Activated T-cell treated with anti-CD3 and anti-CD28 coated beads, Interleukin-2, amount 50 U/mL, for 72 hours (primary cell): Measurements from ENCODE around the gene CCDC137. TPM values are rescaled to one million over a fixed set of nuclear protein-coding genes. Genes with fewer than 3 reads are reported as not detected.
"Not testable (repeated sequence)": the region's sequence is repeated elsewhere in the genome, so short reads cannot be mapped to it uniquely, and the experiment has no call there.

Experiments
- ATAC-seq, 2 donors: fragments of 150-1000 bp; cut with Tn5 transposase; replicated peaks in 1 of 2; 2 replicates each; pipeline ENCODE4 v1.10.0; 2021; ENCODE audit warnings: moderate library complexity in 2 of 2, mild to moderate bottlenecking in 1 of 2
- DNase-seq, 2 donors: peaks; one replicate each; pipeline ENCODE4 v3.0.0; 2021 to 2022; ENCODE audit warnings: mixed read lengths in 1 of 2
- H3K27ac Mint-ChIP-seq: one replicate; pipeline ENCODE4 v1.8.0; 2022; ENCODE audit warnings: mild to moderate bottlenecking, moderate library complexity, mixed read lengths
- H3K27me3 Mint-ChIP-seq: one replicate; pipeline ENCODE4 v1.8.0; 2022; ENCODE audit warnings: low read depth, mixed read lengths
- H3K36me3 Mint-ChIP-seq, 2 donors: one replicate each; pipeline ENCODE4 v1.8.0; 2022; ENCODE audit warnings: mixed read lengths in 2 of 2, mild to moderate bottlenecking in 1 of 2; ENCODE audit not compliant: insufficient read depth in 2 of 2
- H3K4me1 Mint-ChIP-seq: one replicate; pipeline ENCODE4 v1.8.0; 2022; ENCODE audit warnings: low read depth, mixed read lengths
- H3K4me3 Mint-ChIP-seq, 2 donors: one replicate each; pipeline ENCODE4 v1.8.0; 2022; ENCODE audit warnings: mild to moderate bottlenecking in 2 of 2, mixed read lengths in 2 of 2, moderate library complexity in 2 of 2
- H3K9me3 Mint-ChIP-seq, 2 donors: one replicate each; pipeline ENCODE4 v1.8.0; 2022; ENCODE audit warnings: mixed read lengths in 2 of 2
- total RNA-seq, 2 donors: library from RNA; stranded (reverse); gene quantifications; one replicate each; pipeline ENCODE4 v1.2.3, GENCODE V29; 2022

The CCDC137 gene
- total RNA-seq, 2 donors from 2014 or later = 26.1 to 46.5 TPM

DNA sequence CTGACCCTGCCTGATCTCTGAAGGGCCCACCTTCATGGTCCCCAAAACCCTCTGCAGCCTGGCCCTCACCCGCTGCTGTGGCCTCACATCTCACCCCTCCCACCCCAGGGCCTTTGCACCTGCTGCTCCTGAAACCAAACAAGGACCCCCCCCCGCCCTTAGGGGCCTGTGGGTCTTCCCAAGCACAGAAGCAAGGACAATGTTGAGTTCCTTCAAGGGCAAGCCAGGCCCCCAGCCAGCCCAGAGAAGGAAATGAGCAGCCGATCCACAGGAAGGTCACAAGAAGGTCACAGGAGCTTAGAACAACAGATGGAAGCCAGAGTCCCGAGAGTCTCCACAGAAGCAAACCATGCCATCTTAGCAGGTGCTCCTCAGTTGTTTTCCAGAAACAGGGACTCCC, 9.7 kb upstream of the CCDC137 start:
- no peak for DNase-seq
- Mint-ChIP-seq H3K27ac (no peak overlapping the region), H3K27me3 (peaks cover 2% of the 10 kb centered on the region), H3K9me3 (no peaks in the 10 kb centered on the region), H3K4me1 (peaks cover 18% of the 10 kb centered on the region), H3K4me3 (no peak overlapping the region), H3K36me3 (no peaks in the 10 kb centered on the region)
- ATAC-seq = no peak

- Mint-ChIP-seq H3K4me1 (peaks cover 19% of the 10 kb centered on the region), H3K36me3 (no peaks in the 10 kb centered on the region), H3K27me3 (no peaks in the 10 kb centered on the region), H3K4me3 (no peak overlapping the region), H3K9me3 (no peaks in the 10 kb centered on the region), H3K27ac (no peak overlapping the region)
- ATAC-seq (no peak), DNase-seq (no peak)
Observed at GRCh38 chr17:81659038-81659437, 7.5 kb upstream of the CCDC137 start.

- H3K4me3 Mint-ChIP-seq = no peak overlapping the region
- no peaks in the 10 kb centered on the region for H3K9me3 Mint-ChIP-seq
- H3K27ac Mint-ChIP-seq = no peak overlapping the region
- peaks cover 0 to 2% of the 10 kb centered on the region in 2 donors for H3K36me3 Mint-ChIP-seq
- H3K4me1 Mint-ChIP-seq = peaks cover 29% of the 10 kb centered on the region
- no peaks in the 10 kb centered on the region for H3K27me3 Mint-ChIP-seq
- ATAC-seq = no peak
- DNase-seq = no peak
Observed at GRCh38 chr17:81660441-81660840, 6.1 kb upstream of the CCDC137 start.

- Mint-ChIP-seq H3K4me1 (peaks cover 38% of the 10 kb centered on the region), H3K27ac (no peak overlapping the region), H3K9me3 (no peaks in the 10 kb centered on the region), H3K27me3 (no peaks in the 10 kb centered on the region), H3K4me3 (no peak overlapping the region), H3K36me3 (peaks cover 0 to 5% of the 10 kb centered on the region in 2 donors)
- ATAC-seq = no peak
- DNase-seq = no peak
Observed at GRCh38 chr17:81662002-81662401, 4.5 kb upstream of the CCDC137 start.

DNA sequence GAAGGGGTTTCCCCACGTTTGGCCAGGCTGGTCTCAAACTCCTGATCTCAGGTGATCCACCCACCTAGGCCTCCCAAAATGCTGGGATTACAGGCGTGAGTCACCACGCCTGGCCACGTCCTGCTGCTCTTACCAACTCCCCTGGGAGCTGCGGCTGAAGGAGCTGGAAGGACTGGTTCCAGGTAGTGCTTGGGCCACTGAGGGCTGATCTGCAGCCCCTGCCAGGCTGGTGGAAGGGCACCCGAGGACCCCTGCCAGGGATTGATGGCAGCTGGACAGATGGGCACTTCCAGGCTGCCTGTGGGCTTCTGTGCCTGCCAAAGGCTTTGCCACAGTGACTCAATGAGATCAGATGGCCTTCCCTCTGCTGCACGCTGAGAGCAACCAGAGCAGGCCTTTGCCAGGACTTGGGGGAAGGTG, 2.5 kb upstream of the CCDC137 start:
- Mint-ChIP-seq H3K4me1 (peaks cover 57% of the 10 kb centered on the region), H3K9me3 (no peaks in the 10 kb centered on the region), H3K36me3 (peaks cover 4 to 12% of the 10 kb centered on the region in 2 donors), H3K27me3 (no peaks in the 10 kb centered on the region), H3K27ac (peak overlapping the region; percentile 46), H3K4me3 (peak overlapping the region; percentile 18 to 96)
- DNase-seq (no peak), ATAC-seq (no peak)

DNA sequence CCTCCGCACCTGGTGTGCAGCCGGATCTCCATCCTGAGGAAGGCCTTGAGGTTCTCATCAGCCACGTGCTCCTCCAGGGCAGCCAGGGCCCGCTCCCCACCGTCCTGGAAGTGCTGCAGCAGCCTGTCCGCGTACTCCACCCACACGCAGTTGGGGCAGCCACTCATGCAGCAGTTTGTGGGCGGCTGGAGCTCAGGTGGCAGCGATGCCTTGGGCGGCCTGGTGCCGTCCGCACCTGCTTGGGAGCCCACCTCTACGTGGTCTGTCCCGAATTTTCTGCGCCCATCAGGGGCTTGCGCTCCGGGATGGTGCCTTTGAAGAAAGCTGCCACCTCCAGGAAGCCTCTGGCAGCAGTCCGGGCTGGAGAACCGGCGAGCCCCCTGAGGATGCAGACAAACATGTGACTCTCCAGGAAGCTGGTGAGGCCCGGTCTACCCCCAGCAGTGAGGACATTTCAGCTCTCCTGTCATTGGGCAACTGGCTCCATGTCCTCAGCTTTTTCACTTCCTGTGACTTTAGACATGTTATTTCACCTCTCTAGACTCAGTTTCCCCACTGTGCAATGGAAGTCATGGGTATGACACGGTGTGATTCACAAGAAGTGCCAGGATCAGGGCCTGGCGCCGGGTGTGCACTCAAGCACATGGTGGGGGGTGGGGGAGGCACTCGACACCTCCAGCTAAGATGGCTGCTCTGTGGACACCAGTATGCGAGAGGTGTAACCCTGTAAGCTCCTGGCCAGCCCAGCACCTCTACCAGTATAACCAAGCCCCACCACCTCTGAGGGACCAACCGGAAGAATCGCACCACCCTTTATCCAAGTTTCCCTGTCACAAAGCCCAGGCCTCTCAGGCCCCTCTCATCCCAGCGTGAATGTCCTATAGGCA, 1.1 kb upstream of the CCDC137 start:
- peak overlapping the region; percentile 88 for H3K27ac Mint-ChIP-seq
- peaks cover 57% of the 10 kb centered on the region for H3K4me1 Mint-ChIP-seq
- H3K36me3 Mint-ChIP-seq = peaks cover 4 to 21% of the 10 kb centered on the region in 2 donors

GRCh38 chr17:81666092-81666341, 520 bp upstream of the CCDC137 start:
- Mint-ChIP-seq H3K27ac (peak overlapping the region; percentile 88), H3K4me3 (peak overlapping the region; percentile 94 to 96), H3K4me1 (peaks cover 57% of the 10 kb centered on the region), H3K9me3 (no peaks in the 10 kb centered on the region), H3K27me3 (no peaks in the 10 kb centered on the region), H3K36me3 (peaks cover 4 to 21% of the 10 kb centered on the region in 2 donors)
- DNase-seq (no peak), ATAC-seq (peak in 1 of 2 donors; percentile 22)

More for the DNA sequence above, 1.1 kb upstream of the CCDC137 start:
- Mint-ChIP-seq H3K4me3 (peak overlapping the region; percentile 94 to 96), H3K27me3 (no peaks in the 10 kb centered on the region), H3K9me3 (no peaks in the 10 kb centered on the region)
- ATAC-seq (peak; percentile 22 to 40), DNase-seq (peak; percentile 40 to 48)

DNA sequence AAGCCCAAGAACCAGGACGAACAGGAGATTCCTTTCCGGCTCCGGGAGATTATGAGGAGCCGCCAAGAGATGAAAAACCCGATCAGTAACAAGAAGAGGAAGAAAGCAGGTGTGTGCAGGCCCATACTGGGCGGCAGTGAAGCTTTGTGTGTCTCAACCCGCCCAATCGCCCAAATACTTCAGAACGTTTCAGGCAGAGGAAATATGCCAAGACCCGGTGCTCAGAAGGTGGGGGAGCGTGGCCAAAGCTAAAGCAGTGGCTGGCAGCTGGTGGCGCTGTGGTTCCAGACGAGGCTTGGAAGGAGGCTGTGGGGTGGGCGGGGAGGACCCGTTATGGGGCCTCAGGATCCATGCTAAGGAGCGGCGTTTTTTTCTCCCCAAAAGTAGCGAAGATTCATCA, 1.2 kb downstream of the CCDC137 start:
- H3K4me1 Mint-ChIP-seq = peaks cover 55% of the 10 kb centered on the region
- H3K9me3 Mint-ChIP-seq = no peaks in the 10 kb centered on the region
- DNase-seq = no peak
- H3K4me3 Mint-ChIP-seq = peak overlapping the region; percentile 94 to 96
- peaks cover 4 to 27% of the 10 kb centered on the region in 2 donors for H3K36me3 Mint-ChIP-seq
- no peak overlapping the region for H3K27ac Mint-ChIP-seq
- H3K27me3 Mint-ChIP-seq = no peaks in the 10 kb centered on the region
- no peak for ATAC-seq

DNA sequence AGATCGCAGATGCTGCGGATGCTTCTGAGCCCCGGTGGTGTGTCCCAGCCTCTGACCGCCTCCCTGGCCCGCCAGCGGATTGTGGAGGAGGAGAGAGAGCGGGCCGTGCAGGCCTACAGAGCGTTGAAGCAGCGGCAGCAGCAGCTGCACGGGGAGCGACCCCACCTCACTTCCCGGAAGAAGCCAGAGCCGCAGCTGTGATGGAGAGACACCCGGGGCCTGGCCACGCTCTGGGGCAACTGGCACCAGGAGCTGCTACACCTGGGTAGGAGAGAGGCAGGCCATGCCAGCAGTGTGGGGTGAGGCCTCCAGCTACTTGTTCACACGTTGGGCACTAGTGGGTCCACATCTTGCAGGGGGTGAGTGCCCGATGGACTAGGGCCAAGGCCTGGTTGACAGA, 6.0 kb downstream of the CCDC137 start:
- no peak for DNase-seq
- no peak overlapping the region for H3K27ac Mint-ChIP-seq
- no peaks in the 10 kb centered on the region for H3K9me3 Mint-ChIP-seq
- peaks cover 4 to 24% of the 10 kb centered on the region in 2 donors for H3K36me3 Mint-ChIP-seq
- no peak for ATAC-seq
- no peaks in the 10 kb centered on the region for H3K27me3 Mint-ChIP-seq
- H3K4me3 Mint-ChIP-seq = no peak overlapping the region
- peaks cover 19% of the 10 kb centered on the region for H3K4me1 Mint-ChIP-seq

DNA sequence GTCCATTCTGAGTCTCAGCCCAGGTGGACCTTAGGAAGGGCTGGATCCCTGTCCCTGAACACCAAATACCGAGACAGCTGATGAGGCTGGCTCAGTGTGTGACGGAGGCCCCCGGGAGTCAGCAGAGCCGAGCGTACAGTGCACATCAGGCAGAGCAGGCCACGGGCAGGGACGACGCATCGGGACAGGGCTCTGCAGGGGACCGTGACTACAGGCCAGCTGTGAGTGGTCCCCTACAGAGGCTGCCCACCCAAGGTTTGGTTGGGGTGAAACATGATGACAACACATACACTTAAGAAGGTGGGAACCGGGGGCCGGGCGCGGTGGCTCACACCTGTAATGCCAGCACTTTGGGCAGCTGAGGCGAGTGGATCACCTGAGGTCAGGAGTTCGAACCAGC, 6.4 kb downstream of the CCDC137 start:
- no peak overlapping the region for H3K27ac Mint-ChIP-seq
- no peaks in the 10 kb centered on the region for H3K27me3 Mint-ChIP-seq
- H3K4me3 Mint-ChIP-seq = no peak overlapping the region
- peaks cover 2 to 21% of the 10 kb centered on the region in 2 donors for H3K36me3 Mint-ChIP-seq
- DNase-seq = no peak
- peaks cover 14% of the 10 kb centered on the region for H3K4me1 Mint-ChIP-seq
- H3K9me3 Mint-ChIP-seq = no peaks in the 10 kb centered on the region
- ATAC-seq = peak; percentile 17 to 21

DNA sequence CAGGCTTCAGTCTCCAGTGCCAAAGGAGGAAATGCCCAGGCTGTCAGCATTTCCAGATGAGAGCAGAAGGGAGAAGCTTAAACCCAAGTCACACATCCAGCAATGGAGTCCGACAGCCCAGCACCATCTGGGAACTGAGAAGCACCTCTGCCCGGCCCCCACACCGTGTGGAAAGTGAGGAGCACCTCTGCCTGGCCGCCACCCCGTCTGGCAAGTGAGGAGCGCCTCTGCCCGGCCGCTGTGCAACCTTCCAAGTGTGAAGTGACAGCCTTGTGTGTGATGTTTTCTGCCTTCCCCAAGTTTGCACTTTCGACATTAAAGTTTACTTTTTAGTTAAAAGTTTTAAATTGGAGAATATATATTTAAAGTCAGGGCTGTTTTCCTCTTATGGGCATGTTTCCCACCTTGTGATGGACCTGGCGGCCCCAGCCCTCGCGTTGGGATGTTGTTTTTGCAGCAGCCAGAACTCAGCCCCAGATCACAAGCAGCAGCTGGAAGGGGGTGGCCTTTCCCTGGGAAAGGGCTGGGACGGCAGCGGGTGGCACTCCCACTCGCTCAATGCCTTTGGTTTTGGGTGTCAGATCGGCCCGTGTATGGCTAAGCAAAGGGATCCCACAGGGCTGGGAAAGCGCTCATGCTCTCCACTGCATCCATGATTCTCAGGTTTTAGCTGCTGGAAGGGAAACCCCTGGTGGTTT, 7.2 kb downstream of the CCDC137 start:
- peaks cover 7% of the 10 kb centered on the region for H3K4me1 Mint-ChIP-seq
- H3K27ac Mint-ChIP-seq = no peak overlapping the region
- no peak overlapping the region for H3K4me3 Mint-ChIP-seq
- ATAC-seq = no peak
- peaks cover 0 to 17% of the 10 kb centered on the region in 2 donors for H3K36me3 Mint-ChIP-seq
- DNase-seq = no peak
- no peaks in the 10 kb centered on the region for H3K9me3 Mint-ChIP-seq
- no peaks in the 10 kb centered on the region for H3K27me3 Mint-ChIP-seq

- ATAC-seq = not testable (repeated sequence)
Observed at GRCh38 chr17:81675515-81676221, 9.1 kb downstream of the CCDC137 start.

DNA sequence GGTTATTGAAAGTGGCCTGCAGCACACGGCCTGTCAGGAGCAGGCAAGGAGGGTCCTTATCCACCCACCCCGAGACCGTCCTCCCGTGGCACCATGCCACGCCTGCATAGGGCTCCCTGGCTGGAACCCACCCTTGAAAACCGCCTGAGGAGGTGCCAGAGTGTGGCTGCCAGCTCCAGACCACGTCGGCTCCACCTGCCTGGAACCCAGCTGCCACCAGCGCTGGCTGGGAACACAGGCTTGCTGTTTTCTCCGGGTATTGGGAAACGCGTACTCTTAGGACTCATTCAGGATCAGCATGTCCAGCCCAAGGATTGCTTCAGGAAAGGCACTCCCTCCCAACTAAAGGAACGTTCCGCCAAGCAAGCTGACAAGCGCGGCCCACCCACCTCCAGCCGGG, 10.4 kb downstream of the CCDC137 start:
- no peaks in the 10 kb centered on the region for H3K9me3 Mint-ChIP-seq
- H3K27me3 Mint-ChIP-seq = no peaks in the 10 kb centered on the region
- H3K36me3 Mint-ChIP-seq = peaks cover 1 to 6% of the 10 kb centered on the region in 2 donors
- no peak for ATAC-seq
- H3K4me1 Mint-ChIP-seq = peaks cover 11% of the 10 kb centered on the region
- no peak overlapping the region for H3K4me3 Mint-ChIP-seq
- H3K27ac Mint-ChIP-seq = no peak overlapping the region
- DNase-seq = no peak

More at GRCh38 chr17:81675515-81676221, 9.1 kb downstream of the CCDC137 start:
- not testable (repeated sequence) for H3K9me3 Mint-ChIP-seq, H3K4me3 Mint-ChIP-seq, H3K36me3 Mint-ChIP-seq, H3K4me1 Mint-ChIP-seq, H3K27ac Mint-ChIP-seq, H3K27me3 Mint-ChIP-seq
- DNase-seq = peak; percentile 28 to 40
